Stimulated activated CD4-positive, alpha-beta T cell treated with anti-CD3 and anti-CD28 coated beads, Interleukin-12 subunit alpha, Interleukin-12 subunit beta, amount 100 ng/mL, for 24 hours (primary cell): ENCODE results near the gene VEZT.
A peak's percentile ranks its signal among the peaks of the same experiment; 100 is the strongest.
"Not testable (repeated sequence)": the region's sequence is repeated elsewhere in the genome, so short reads cannot be mapped to it uniquely, and the experiment has no call there.

ENCODE experiments used
- DNase-seq, 2 experiments: peaks; one replicate each; pipeline ENCODE4 v3.0.0-alpha.2; 2020; ENCODE audit warnings: low read depth in 2 of 2

Gene VEZT, protein sequence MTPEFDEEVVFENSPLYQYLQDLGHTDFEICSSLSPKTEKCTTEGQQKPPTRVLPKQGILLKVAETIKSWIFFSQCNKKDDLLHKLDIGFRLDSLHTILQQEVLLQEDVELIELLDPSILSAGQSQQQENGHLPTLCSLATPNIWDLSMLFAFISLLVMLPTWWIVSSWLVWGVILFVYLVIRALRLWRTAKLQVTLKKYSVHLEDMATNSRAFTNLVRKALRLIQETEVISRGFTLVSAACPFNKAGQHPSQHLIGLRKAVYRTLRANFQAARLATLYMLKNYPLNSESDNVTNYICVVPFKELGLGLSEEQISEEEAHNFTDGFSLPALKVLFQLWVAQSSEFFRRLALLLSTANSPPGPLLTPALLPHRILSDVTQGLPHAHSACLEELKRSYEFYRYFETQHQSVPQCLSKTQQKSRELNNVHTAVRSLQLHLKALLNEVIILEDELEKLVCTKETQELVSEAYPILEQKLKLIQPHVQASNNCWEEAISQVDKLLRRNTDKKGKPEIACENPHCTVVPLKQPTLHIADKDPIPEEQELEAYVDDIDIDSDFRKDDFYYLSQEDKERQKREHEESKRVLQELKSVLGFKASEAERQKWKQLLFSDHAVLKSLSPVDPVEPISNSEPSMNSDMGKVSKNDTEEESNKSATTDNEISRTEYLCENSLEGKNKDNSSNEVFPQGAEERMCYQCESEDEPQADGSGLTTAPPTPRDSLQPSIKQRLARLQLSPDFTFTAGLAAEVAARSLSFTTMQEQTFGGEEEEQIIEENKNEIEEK

DNA sequence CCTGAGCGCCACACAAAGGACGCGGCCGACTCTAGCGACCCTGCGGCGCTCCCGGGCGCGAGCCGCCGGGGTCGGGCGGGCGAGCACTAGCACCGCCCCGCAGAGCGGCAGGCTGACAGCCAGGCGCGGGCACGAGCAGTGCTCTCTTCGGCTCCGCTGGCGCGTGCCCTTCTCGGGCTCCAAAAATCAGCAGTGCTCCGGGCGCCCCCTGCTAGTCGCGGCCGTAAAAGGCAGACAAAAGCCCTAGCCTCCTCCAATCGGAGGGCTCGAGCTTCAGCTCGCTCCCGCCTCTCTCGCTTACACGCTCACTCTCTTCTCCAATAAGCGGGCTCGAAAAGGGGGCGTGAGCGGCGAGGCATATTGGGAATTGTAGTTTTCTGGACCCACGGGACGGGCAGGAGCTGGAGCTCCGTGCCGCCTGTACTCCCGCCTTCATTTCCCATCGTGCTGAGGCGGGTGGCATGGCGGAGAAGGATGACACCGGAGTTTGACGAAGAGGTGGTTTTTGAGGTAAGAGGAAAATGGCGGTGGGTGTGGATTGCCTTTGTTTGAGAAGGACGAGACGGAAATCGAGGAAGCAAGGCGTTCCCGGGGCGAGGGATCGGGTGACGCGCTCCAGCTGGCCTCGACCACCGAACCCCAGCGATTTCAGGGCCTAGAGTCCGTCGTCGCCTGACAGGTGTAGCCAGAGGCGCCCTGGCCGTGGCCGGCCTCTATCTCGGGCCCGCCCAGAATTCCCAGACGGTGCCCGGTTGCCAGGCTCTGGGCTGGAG is at the start of gene VEZT, which contains the start of gene FGD6:
TSS of gene VEZT (plus strand) at position 431 of the 773 bp plus-strand sequence. CDS start at position 475, 44 bp downstream.
TSS of gene FGD6 (minus strand) at position 91 of the 773 bp plus-strand sequence. CDS start 227 bp downstream, outside the sequence.
- peak; percentile 95 to 96 for DNase-seq

GRCh38 chr12:95168746-95169145 is 48.9 kb upstream of the VEZT start:
- DNase-seq: no peak

GRCh38 chr12:95169368-95169767 is 48.2 kb upstream of the VEZT start:
- no peak for DNase-seq

GRCh38 chr12:95173392-95174251 is 44.0 kb upstream of the VEZT start:
- no peak for DNase-seq

DNA sequence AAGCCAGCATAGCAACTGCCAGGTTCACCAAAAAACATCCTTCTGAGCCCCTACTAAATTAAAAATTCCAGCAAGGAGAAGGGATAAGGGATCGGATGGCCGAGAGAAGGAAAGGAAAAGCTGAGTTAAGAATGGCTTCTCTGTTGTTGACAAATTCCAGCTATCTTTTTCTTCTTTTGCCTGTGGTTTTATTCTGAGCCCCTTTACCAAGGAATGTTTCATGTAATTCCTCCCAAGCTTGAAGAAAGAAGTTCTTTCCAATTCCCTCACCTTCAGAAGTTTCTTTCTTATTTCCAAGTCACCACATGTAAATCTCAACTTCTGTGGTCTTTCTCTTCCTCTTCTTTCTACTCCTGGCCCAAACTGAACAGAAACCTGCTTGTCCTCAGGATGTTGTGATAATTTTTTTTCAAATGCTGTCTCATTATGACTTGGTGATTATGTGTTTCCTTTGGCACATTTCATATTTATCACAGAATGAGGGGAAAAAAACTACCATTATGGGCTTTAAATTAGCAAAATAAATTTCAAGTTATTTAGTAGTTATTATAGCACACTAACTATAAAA is 40.3 kb upstream of the VEZT start:
- no peak for DNase-seq

GRCh38 chr12:95178136-95178535 is 39.5 kb upstream of the VEZT start:
- no peak for DNase-seq

- DNase-seq: no peak
Observed at GRCh38 chr12:95179011-95179410, 38.6 kb upstream of the VEZT start.

- no peak for DNase-seq
Observed at GRCh38 chr12:95181103-95181502, 36.5 kb upstream of the VEZT start.

DNA sequence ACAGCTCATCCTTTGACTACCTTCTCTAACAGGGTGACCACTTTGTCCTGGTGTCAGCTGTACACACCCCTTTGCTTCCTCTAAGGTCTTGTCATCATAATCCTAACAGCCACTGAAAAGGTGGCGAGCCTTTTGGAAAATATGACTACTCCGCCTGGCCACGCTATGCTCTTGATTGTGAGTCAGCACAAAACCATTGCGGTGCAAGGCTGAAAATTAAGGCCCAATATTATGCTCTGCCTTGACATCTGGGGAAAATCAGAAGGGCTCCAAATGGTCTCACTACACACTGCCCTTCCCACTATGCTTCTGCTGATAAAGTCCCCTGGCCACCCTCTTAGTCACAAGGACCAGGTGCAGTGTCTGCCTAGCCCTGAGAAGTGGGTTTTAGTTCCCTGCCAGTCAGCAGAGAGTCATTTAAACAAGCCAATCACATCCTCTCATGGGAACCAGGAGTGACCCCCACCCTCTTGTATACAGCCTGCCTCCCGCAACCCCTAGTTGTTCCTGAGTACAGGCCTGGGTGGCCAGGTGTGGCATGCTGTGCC is 34.7 kb upstream of the VEZT start:
- no peak for DNase-seq

- no peak for DNase-seq
Observed at GRCh38 chr12:95184121-95184520, 33.5 kb upstream of the VEZT start.

- DNase-seq: no peak
Observed at GRCh38 chr12:95185072-95185471, 32.5 kb upstream of the VEZT start.

- DNase-seq: no peak
Observed at GRCh38 chr12:95185854-95186253, 31.8 kb upstream of the VEZT start.

- no peak for DNase-seq
Observed at GRCh38 chr12:95187865-95188415, 29.7 kb upstream of the VEZT start.

DNA sequence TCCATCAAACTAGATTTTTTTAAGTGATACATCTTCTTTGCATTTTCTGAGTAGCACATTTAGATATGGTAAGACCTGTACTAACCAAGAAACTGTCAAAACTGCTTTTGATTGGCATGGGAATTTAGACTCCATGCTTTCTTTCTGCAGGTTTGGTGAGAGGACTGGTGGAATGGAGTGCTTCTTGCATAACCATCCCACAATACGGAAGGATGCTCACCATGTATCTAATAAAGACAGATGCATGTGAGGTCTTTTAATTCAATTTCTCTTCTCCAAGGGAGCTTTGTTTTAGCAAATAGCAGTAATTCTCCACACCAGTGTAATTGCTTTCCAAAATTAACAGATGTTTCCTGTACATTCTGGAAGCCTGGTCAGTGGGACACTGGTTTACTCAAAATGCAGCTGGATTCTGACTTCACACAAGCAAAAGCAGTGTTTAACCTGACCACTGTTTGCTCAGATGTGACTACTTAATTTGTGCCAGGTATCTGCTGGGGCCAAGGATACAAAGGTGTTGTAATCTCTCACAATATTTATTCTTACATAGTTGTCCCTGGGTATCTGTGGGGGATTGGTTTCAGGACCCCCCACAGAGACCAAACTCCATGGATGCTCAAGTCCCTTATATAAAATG is 26.4 kb upstream of the VEZT start:
- DNase-seq: no peak

- no peak for DNase-seq
Observed at GRCh38 chr12:95192271-95192670, 25.3 kb upstream of the VEZT start.

DNA sequence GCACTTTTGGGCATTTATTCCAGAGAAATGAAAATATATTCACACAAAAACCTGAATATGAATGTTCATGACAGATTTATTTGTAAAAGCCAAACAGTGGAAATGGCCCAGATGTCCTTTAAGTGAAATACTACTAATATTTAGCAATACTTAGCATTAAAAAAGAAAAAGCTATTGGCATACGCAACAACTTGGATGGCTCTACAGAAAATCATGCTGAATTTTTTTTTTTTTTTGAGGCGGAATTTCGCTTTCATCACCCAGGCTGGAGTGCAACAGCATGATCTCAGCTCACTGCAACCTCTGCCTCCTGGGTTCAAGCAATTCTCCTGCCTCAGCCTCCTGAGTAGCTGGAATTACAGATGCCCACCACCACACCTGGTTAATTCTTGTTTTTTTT is 24.5 kb upstream of the VEZT start:
- no peak for DNase-seq

DNA sequence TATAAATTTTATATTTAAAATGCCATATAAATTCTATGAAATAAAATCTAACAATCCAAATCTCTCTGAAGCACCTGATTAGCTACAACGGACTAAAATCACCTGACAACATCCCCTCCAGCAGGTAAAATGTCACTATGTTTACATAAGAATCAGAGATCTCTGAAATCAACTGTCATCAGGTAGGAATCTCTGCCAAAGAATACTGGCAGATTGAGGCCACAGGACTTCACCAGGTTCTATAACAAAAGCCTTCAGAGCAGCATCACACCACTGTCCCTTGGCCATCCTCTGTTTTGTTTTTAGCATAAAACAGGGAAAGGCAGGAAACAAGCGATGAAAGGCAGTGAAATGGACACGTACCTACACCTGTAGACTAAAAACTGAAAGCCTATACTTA is 22.5 kb upstream of the VEZT start:
- no peak for DNase-seq

- not testable (repeated sequence) for DNase-seq
Observed at GRCh38 chr12:95196875-95197569, 20.6 kb upstream of the VEZT start.

- DNase-seq: no peak
Observed at GRCh38 chr12:95197636-95198035, 20.0 kb upstream of the VEZT start.
